Breast epithelium (tissue), 4 donors: Measurements from ENCODE around the gene GPR153. TPM values are rescaled to one million over a fixed set of nuclear protein-coding genes. Genes with fewer than 3 reads are reported as not detected.
A peak's percentile ranks its signal among the peaks of the same experiment; 100 is the strongest.

Experiments used
- DNase-seq, 2 donors: peaks; one replicate each; pipeline ENCODE4 v3.0.0-alpha.2; 2019; ENCODE audit warnings: low spot score in 2 of 2
- H3K27ac ChIP-seq, 2 donors: fragments of 200-600 bp; sonication (generic) in 1 of 2; one replicate each; pipeline ENCODE4 v1.5.1; 2016 to 2019; ENCODE audit warnings: mild to moderate bottlenecking in 1 of 2
- H3K27me3 ChIP-seq, 2 donors: fragments of 200-600 bp; sonication (generic) in 1 of 2; one replicate each; pipeline versions ENCODE4 v1.5.1 to v1.6.0; 2017 to 2019; ENCODE audit warnings: control low read depth in 1 of 2, mild to moderate bottlenecking in 1 of 2
- H3K36me3 ChIP-seq: fragments of 200-600 bp; one replicate; pipeline ENCODE4 v1.5.1; 2019
- H3K4me1 ChIP-seq, 2 donors: fragments of 200-600 bp; sonication (generic); one replicate each; pipeline ENCODE4 v1.5.1; 2016 to 2019; ENCODE audit warnings: control low read depth in 1 of 2
- H3K4me3 ChIP-seq, 3 donors: fragments of 200-600 bp; sonication (generic); 1 replicate in 2 of 3; 2 replicates in 1 of 3; pipeline ENCODE4 v1.5.1; 2016 to 2019; ENCODE audit warnings: mild to moderate bottlenecking in 3 of 3, moderate library complexity in 2 of 3
- H3K9me3 ChIP-seq, 2 donors: fragments of 200-600 bp; sonication (generic) in 1 of 2; one replicate each; pipeline ENCODE4 v1.5.1; 2016 to 2019; ENCODE audit warnings: control low read depth in 1 of 2
- CTCF ChIP-seq, 3 donors: fragments of 450-650 bp; IDR thresholded peaks; one replicate each; pipeline ENCODE4 v1.5.1; 2016 to 2017; ENCODE audit warnings: antibody characterized with exemption in 3 of 3, mild to moderate bottlenecking in 3 of 3, moderate library complexity in 3 of 3
- POLR2A ChIP-seq: fragments of 450-650 bp; IDR thresholded peaks from one replicate; pipeline ENCODE4 v1.6.1; 2016; ENCODE audit warnings: antibody characterized with exemption, mild to moderate bottlenecking, moderate library complexity
- POLR2AphosphoS5 ChIP-seq, 3 donors: sonication (generic); formaldehyde crosslinking; IDR thresholded peaks; one replicate each; pipeline ENCODE4 v1.6.1; 2017; ENCODE audit warnings: antibody characterized with exemption in 3 of 3
- intact Hi-C: fragments of 100-400 bp; cut with DNase I; formaldehyde crosslinking; loops from one replicate; pipeline ENCODE4 v1.15.1; 2023; ENCODE audit warnings: low total_unique reads
- total RNA-seq, 3 donors: library from RNA; depleted of rRNA; stranded (reverse); fragments of >200 nt; gene quantifications; one replicate each; pipeline ENCODE4 v1.1.0, GENCODE V29; 2016

Gene GPR153
- total RNA-seq, 3 donors from 2014 or later, result 5.4 to 34.6 (median 6.6) TPM

DNA sequence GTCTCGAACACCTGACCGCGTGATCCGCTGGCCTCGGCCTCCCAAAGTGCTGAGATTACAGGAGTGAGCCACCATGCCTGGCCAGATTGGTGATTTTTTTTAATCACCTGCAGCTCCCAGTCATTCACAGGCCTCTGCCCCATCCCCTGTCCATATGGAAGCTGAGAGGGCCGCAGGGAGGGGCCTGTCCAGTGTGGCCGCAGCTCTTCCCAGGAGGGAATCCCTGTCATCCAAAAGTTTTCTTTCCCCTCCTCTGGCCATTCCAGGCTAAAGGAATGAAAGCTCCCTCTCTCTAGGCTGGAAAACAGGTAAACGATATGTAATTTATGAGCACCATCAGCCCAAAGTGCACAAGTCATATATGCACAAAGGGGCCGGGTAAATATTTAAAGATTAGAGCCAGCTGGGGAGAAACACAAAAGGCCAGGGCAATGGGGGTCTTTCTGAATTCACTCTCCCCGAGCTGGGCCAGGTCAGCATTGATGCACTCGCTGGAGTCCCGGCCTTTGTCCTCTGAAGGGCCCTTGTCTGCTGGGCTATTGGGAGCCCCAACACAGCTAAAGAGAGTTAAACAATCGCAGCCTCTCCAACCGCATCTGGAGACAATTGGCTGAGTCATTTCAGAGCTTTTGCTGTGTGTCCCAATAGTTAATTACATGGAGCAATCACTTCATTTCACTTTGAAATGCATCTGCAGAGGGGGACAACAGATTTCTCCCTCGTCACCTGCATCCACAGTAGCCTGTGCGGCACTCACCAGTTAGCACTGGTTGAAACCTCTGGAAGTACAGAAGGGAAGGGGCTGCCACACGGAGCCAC lies 20.7 kb downstream of the GPR153 start:
- H3K36me3 ChIP-seq, result no peaks in the 10 kb centered on the region
- H3K4me1 ChIP-seq, result peaks cover 7 to 8% of the 10 kb centered on the region in 2 donors
- TF ChIP-seq POLR2AphosphoS5 (IDR thresholded peaks at IDR 0.05) (no peak), CTCF (IDR thresholded peaks at IDR 0.05) (no peak), POLR2A (no peak)
- peaks cover 22 to 52% of the 10 kb centered on the region in 2 donors for H3K27me3 ChIP-seq
- no peak overlapping the region for H3K27ac ChIP-seq
- no peaks in the 10 kb centered on the region for H3K9me3 ChIP-seq
- intact Hi-C loops, result no loop called here
- no peak overlapping the region for H3K4me3 ChIP-seq
- DNase-seq, result no peak

DNA sequence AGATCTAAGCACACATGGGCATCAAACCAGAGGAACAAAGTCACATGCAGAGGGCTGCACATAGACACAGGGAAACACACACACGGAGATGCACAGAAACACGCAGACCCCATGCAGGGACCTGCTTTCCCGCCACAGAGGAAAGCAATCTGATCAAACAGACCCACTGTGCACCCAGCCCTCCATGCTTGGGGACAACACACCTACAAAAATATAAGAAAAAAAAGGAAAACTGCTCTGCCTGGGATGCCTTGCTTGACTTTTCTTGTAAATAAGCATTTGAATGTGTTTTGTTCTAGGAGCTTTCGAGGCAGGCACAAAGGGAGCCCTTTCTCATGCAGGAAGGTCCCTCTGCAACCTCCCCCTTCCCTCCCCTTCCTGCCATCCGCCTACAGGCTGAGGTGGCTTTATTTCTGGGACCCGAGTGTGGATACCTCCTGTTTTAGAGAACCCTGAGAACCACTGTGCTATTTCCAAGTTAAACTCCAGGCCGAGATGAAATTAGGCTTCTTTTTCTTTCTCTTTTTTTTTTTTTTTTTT lies 21.6 kb downstream of the GPR153 start:
- Histone ChIP-seq H3K27me3 (peaks cover 22 to 44% of the 10 kb centered on the region in 2 donors), H3K9me3 (no peaks in the 10 kb centered on the region), H3K27ac (no peak overlapping the region), H3K36me3 (no peaks in the 10 kb centered on the region), H3K4me1 (peaks cover 10 to 12% of the 10 kb centered on the region in 2 donors), H3K4me3 (no peak overlapping the region)
- no peak for TF ChIP-seq POLR2A
- no peak for TF ChIP-seq CTCF (IDR thresholded peaks at IDR 0.05)
- TF ChIP-seq POLR2AphosphoS5 (IDR thresholded peaks at IDR 0.05), result no peak
- no peak for DNase-seq
- intact Hi-C loops, result no loop called here

- intact Hi-C loops, result no loop called here
- Histone ChIP-seq H3K36me3 (no peaks in the 10 kb centered on the region), H3K4me3 (no peak overlapping the region), H3K9me3 (no peaks in the 10 kb centered on the region), H3K27me3 (peaks cover 5 to 22% of the 10 kb centered on the region in 2 donors), H3K4me1 (peaks cover 7 to 8% of the 10 kb centered on the region in 2 donors), H3K27ac (no peak overlapping the region)
- no peak for DNase-seq
- TF ChIP-seq POLR2AphosphoS5 (IDR thresholded peaks at IDR 0.05), result no peak
Measured at GRCh38 chr1:6237093-6237492, 23.8 kb downstream of the GPR153 start.

DNA sequence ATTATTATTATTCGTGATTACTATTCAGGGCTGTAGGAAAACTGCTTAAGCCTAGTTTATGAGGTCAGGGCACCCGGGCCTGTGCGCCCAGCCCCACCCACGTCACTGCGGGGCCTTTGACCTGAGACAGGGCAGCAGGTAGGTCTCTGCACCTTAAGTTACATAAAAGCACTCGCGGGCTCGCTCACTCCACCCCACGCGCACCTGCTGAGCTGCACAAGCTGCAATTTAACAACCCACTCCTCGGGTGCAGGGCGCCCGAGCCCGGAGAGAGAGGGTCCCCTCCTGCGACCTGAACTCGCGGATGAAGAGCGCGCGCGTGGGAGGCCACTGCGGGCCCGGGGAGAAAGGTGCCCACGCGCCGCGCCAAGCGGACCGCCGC lies 25.6 kb downstream of the GPR153 start:
- H3K27ac ChIP-seq, result peak overlapping the region in 1 of 2 donors; percentile 60
- TF ChIP-seq CTCF (IDR thresholded peaks at IDR 0.05), result no peak
- TF ChIP-seq POLR2AphosphoS5 (IDR thresholded peaks at IDR 0.05), result no peak
- TF ChIP-seq POLR2A, result no peak
- H3K9me3 ChIP-seq, result no peaks in the 10 kb centered on the region
- no peaks in the 10 kb centered on the region for H3K36me3 ChIP-seq
- peaks cover 0 to 5% of the 10 kb centered on the region in 2 donors for H3K27me3 ChIP-seq
- peaks cover 4 to 5% of the 10 kb centered on the region in 2 donors for H3K4me1 ChIP-seq
- DNase-seq, result no peak
- peak overlapping the region; percentile 64 to 88 (median 81) for H3K4me3 ChIP-seq
- intact Hi-C loops, result no loop called here

DNA sequence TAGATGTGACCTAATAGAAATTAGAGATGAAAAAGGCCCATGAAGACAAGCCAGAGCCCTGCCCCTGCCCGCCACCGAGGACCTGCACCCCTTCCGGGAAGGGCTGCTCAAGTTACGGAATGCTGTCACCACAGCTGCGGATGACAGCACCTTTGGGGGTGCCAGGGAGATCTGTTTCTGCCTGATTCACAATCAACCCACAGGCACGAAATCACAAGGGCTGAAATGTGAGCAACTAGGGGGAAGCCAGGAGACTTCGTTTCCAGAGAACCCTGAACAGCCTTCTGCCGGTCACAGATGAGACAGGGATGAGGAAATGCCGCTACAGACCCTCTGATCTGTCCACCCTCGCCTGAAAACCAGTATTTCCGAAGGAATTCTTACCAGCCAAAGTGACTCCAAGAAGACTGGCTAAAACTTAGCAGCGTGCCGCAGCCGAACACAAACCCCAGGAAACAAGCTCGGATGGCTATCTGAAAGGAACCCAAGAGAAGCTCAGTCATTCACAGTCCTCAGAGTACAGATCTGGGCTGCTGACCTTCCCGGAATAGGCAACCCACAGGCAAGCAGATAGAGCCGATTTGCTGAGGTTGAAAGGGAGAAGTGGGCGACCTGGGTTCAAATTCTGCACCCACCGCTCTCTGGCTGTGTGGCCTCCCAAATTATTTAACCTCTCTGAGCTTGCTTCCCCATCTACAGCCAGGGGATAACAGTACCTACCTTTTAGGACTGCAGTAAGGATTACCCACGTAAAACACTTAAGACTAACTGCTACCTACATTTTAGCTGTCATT lies 26.2 kb downstream of the GPR153 start:
- no peaks in the 10 kb centered on the region for H3K9me3 ChIP-seq
- H3K36me3 ChIP-seq, result no peaks in the 10 kb centered on the region
- TF ChIP-seq POLR2AphosphoS5 (IDR thresholded peaks at IDR 0.05) (no peak), POLR2A (no peak)
- H3K4me3 ChIP-seq, result peak overlapping the region; percentile 64 to 88 (median 81)
- DNase-seq, result no peak
- H3K27me3 ChIP-seq, result no peaks in the 10 kb centered on the region
- no peak overlapping the region for H3K27ac ChIP-seq
- peaks cover 4 to 5% of the 10 kb centered on the region in 2 donors for H3K4me1 ChIP-seq
- intact Hi-C loops, result no loop called here
